HG02884 (cell line): ENCODE results near the gene HS3ST2.

Source experiments
- ATAC-seq: cut with Tn5 transposase; IDR thresholded peaks from one replicate; pipeline ENCODE4 v1.9.1; 2021; ENCODE audit warnings: mild to moderate bottlenecking, moderate library complexity; ENCODE audit not compliant: unreplicated experiment

The HS3ST2 gene

GRCh38 chr16:22813948-22814710, at the start of gene HS3ST2:
TSS of gene HS3ST2 (plus strand) at chr16:22814162. CDS start at chr16:22814611, 449 bp downstream.
- no peak for ATAC-seq

DNA sequence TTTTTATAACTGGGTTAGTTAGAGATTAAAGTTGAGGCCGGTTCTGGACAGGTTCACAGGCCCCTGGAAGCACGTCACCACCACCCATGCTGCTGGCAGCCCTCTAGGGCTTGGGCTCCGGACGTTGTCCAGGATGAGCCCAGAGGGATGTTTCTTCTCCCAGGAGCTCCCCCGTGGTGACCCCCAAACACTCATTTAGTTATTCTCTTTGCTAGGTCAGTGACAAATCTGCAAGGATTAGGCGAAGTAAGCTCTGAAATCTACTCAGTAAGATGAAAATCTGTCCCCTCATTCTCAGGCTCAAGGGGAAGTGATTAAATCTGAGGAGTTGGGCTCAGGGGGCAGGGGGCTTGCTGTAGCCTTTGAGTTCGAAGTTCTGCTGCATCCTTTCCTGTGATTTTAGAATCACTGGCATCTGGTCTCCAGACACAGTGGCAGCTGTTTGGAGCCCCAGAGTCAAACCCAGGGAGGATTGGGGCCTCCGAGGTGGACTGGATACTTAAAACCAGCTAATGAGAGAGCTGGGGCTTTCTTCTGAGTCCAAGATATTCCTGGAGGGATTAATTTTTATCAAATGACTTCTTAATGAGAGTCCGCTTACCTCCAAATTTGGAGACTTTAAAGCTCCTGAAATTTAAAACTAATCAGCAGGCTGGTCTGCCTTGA, 49.2 kb upstream of the HS3ST2 start:
- ATAC-seq = no peak

- no peak for ATAC-seq
These were observed 48.5 kb upstream of the HS3ST2 start for GRCh38 chr16:22765479-22765878.

DNA sequence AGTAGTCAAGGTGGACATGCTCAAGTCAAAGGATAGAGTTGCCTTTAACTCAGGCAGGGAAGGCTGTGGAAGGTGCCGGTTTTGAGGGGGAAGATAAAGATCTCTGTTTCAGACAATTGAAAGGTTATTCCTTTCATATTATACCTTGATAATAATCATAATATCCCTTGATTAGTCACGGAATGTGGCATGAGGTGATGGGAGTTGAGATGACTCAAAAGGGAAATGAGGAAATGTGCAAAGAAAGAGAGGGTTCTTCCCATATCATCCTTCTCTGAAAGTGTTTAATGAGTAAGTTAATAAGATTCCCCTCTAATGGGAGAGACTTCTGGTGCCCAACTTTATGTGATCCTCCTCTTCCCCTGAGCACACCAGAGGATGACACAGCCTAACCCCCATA, 43.1 kb upstream of the HS3ST2 start:
- no peak for ATAC-seq

DNA sequence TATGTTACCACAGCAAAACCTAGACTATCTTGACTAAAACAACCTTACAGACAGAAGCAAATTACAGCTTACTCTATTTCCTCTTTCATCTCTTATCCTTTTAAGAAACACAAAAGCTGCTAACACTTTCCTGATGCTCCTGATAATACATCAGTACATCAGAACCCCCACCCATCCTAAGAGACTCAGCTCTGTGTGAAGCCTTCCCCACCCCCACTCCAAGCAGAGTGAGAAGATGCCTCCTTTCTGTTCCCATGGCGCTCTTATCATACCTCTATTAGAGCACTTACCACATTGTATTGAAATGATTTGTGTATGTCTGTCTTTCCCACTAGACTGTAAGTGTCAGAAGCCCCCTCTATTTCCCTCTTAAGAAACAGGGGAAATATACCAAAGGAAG, 42.4 kb upstream of the HS3ST2 start:
- ATAC-seq = no peak

DNA sequence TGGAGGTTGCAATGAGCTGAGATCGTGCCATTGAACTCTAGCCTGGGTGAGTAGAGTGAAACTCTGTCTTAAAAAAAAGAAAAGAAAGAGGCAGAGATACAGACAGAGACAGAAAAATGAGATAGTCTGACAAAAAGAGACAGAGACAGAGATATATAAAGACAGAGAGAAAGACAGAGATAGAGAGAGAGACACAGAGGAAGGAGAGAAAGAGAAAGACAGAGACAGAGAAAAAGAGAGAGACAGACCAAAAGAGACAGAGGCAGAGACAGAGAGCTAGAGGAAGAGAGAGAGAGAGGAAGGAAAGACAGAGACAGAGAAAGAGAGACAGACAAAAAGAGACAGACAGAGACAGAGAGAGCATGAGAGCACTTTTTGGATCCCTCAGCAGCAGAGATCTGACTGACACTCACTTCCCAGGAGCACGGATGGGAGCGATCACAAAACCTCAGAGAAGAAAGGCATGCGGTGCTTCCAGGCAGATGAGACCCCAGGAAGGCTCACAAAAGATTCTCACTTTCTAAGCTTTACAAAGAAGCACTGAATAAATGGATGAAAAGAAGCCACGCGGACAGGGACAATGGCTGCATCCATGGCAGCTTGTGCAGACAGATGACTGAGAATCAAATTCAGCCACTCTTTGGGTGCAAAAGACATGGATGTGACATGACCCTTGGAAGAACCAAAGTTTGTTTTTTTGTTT, 38.6 kb upstream of the HS3ST2 start:
- ATAC-seq = no peak

DNA sequence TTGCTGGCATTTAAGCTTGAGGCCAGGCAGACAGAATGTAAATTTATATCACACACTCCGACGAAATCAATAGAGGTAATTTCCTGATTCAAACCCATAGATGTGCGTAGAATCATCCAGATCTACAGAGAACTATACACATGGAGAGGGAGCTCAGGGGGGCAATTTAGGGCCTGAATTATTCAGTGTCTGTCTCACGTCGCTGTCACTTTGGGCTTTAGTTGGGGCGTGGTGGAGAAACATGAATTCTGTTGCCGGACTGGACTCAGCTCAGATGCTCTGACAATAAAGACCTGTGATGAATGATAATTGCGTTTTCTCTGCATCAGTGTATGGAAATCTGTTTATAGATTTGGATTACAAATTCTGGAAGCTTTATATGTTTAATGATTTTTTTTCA, 32.5 kb upstream of the HS3ST2 start:
- ATAC-seq = no peak

DNA sequence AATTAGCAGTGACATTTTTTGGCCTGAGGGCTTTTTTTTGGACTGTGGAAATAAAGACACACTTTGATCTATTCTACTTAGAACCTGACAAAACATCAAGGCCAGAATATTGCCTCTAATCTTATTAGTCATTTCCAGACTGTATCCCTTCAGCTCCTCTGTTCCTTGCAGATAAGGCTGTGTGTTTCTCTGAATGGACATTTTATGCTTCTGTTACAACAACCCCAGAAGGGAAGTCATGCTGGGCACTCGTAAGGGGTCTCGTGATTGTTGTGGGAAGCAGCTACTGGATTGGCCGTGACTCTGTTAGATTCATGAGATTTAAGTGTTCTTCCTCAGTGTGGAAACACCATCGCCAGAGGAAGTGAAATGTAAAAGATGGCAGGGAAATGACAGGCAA, 31.6 kb upstream of the HS3ST2 start:
- ATAC-seq = no peak

DNA sequence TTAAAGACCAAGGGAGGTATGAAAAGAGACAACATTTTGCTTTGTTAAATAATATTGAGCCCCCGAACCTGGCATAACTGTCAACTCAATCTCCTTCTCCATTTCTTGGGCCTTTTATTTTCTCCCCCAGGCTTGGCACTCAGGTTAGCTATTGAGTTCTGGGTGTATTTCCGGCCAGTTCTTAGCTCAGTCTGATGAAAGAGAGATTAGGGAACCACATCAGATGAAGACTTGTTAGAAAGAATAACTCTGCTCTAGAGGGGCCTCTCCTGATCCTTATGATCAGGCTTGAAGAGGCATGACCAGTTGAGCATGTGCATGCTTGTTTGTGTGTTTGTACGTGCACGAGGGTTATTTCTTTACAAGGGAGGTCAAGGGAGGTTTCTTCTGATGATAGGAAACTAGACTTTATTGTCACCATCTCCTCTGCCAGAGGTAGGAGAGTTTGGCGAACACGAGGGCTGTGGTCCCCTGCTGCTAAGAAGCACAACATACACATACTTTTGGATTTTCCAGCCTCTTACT, 29.2 kb upstream of the HS3ST2 start:
- ATAC-seq = no peak

DNA sequence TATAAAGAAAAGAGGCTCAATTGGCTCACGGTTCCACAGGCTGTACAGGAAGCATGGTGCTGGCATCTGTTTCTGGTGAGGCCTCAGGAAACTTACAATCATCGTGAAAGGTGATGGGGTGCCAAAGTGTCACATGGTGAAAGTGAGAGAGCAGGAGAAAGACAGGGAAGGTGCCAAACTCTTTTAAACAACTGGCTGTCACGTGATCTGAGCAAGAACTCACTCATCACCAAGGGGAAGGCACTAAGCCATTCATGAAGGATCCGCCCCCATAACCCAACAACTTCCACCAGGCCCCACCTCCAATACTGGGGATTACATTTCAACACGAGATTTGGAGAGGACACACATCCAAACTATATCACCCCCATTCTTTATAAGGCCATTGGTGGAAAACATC, 28.4 kb upstream of the HS3ST2 start:
- ATAC-seq = no peak

DNA sequence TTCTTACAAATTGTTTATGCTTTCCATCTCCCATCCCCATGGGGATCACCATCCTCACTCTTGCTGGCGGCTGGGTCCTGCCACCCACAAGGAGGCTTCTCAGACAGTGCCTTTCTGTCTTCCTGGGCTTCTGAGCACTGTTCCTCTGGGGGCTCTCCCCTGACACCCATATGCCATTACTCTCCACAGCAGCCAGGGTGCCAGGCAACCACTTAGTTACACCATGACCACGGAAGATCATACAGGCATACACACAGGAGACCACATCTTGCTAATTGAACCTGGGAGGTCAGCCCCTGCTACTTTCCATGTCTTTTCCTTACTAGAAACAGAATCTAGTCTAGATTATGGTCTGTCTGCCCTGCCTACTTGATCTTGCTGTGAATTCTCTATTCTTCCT, 27.7 kb upstream of the HS3ST2 start:
- no peak for ATAC-seq

- no peak for ATAC-seq
These were observed 27.3 kb upstream of the HS3ST2 start for GRCh38 chr16:22786691-22787090.

GRCh38 chr16:22787466-22788192, 26.3 kb upstream of the HS3ST2 start:
- ATAC-seq = no peak

- ATAC-seq = no peak
These were observed 25.8 kb upstream of the HS3ST2 start for GRCh38 chr16:22788193-22788530.

DNA sequence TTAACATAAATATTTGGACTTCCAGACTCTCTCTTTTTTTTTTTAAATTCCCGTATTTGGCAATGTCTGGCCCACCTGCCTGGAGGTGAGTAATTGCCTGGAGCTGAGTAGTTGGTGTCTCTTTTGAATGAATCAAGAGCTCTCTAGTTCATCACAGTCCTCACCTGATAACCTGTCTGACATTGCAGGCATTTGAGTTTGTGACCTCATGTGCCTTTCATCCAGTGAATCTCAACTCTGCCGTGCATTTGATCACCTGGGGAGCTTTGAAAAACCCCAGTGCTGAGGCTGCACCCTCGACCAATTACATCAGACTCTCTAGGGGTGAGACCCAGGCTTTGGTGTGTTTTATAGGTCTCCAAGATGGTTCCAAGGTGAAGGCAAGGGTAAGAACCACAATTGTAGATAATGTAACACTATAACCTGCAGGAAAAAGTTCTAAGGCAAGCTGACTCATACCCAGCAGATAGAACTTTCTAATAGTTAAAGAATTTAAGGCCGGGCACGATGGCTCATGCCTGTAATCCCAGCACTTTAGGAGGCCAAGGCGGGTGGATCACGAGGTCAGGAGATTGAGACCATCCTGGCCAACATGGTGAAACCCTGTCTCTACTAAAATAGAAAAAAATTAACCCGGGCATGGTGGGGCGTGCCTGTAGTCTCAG, 24.5 kb upstream of the HS3ST2 start:
- ATAC-seq = no peak

GRCh38 chr16:22797551-22797950, 16.4 kb upstream of the HS3ST2 start:
- ATAC-seq = no peak

- ATAC-seq = no peak
These were observed 14.8 kb upstream of the HS3ST2 start for GRCh38 chr16:22799113-22799512.

DNA sequence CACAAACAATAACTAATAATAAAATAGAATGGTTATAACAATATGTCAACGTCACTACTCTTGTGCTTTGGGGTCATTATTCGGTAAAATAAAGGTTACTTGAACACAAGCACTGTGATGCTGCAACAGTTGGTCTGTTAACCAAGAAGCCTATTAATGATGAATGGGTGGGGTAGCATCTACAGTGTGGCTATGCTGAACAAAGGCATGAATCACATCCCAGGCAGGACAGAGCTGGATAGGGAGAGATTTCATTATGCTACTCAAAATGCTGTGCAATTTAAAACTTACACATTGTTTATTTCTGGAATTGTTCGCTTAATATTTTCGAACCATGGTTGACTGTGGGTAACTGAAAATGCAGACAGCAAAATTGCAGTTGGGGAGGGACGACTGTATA, 9.1 kb upstream of the HS3ST2 start:
- no peak for ATAC-seq

DNA sequence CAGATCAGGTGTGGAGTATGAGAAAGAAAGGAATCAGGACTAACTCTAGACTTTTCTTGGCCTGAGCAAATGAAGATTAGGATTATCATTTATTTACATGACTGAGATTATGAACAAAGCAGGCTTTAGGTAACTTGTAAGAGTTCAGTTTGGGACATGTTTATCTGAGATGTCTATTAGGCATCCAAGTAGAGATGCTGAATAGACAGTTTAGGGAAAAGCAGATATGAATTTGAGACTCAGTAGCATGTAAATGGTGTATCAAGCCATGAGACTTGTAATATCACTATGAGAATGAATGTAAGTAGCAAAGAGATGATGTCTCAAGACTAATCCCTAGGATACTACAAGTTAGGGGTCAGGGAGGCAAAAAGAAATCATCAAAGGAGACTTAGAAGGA, 8.6 kb upstream of the HS3ST2 start:
- no peak for ATAC-seq

DNA sequence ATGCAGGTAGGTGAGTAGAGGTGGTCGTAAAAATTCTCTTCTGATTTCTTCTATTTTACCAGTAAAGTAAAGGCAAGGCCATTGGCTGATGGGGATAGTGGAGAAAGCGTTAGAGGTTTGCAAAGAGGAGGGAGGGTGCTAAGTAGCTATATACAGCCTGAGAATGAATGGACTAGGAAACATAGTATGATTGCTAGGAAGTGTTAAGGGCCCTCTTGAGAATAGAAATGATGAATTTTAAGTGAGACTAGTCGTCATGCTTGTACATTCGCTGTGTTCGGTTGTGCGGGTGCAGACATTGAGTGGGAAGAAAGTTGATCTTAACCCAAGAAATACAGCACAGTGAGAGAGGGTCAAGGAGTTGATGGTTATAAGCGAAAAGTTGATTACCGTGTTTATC, 7.2 kb upstream of the HS3ST2 start:
- no peak for ATAC-seq

DNA sequence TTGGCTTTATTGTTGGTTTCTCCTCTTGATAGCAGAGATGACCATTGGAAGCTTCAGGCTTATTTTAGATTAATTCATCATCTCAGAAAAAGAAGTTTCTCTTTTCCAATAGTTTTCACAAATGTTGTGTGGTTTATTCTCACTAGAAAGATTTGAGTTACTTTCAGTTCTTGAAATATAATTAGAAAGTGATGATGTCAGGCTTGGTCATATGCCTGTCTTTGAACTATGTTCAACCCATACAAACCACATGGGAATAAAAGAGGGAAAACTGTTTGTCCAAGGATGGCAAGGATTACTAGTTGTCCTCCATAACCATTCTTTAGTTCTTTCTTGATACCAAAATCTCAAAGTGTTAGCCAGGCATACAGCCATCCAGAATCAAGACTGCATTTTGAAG, 3.7 kb upstream of the HS3ST2 start:
- no peak for ATAC-seq
